Right renal cortex interstitium (tissue), 3 donors: ENCODE measurements around the gene ZNF236. TPM values are rescaled to one million over a fixed set of nuclear protein-coding genes. Genes with fewer than 3 reads are reported as not detected.
"Not testable (repeated sequence)": the region's sequence is repeated elsewhere in the genome, so short reads cannot be mapped to it uniquely, and the experiment has no call there.

Source experiments
- DNase-seq, 3 donors: peaks; one replicate each; pipeline ENCODE4 v3.0.0-alpha.2; 2013; ENCODE audit warnings: low read depth in 3 of 3, low spot score in 2 of 3
- polyA plus RNA-seq, 3 donors: library from polyadenylated mRNA; unstranded; fragments of 120-200 nt; gene quantifications; one replicate each; pipeline ENCODE4 v1.2.1, GENCODE V29; 2013; ENCODE audit not compliant: insufficient read length in 3 of 3

The ZNF236 gene
- polyA plus RNA-seq, 3 donors: 9.3 to 10.9 (median 9.6) TPM

DNA sequence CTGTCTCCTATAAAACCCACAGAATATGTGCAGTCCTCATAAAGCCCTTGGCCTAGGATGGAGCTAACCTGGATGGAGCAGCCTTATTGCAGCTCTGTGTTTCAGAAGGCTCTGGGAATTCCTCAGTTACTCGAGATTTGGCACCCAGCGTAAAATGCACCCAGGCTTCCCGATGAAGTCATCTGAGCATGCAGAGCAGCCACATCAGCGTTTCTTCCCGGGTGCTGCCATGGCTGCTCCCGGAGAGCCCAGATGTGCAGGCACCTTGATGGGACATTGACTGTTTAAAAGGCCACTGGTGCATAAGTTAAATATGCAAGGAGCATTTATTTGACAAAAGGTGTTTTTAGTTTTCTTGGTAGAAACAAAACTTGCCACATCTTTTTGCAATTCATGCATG lies 195.0 kb downstream of the ZNF236 start:
- DNase-seq: no peak

GRCh38 chr18:77018650-77019049 lies 196.3 kb downstream of the ZNF236 start:
- not testable (repeated sequence) for DNase-seq

DNA sequence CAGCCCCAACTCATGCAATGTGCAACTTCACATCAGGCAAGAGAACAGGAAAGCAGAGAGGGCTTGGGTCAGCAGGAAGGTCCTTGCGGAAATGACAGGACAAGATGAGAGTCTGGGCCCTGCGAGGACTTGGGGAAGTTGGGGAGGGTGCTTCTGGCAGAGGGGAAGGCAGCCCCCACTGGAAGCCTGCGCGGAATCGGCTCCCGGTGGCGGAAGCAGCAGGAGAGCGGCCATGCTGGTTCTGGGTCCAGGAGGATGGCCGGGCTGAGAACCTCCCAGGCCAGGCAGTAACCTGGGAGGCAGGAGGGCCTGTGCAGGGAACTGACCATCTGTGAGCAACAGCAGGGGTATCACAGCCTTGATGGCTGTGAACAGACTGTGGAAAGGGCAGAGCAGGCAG lies 197.3 kb downstream of the ZNF236 start:
- no peak for DNase-seq
